Measurements from ENCODE around the gene IMP3. TPM values are rescaled to one million over a fixed set of nuclear protein-coding genes. Genes with fewer than 3 reads are reported as not detected.

The IMP3 gene
- total RNA-seq, 4 donors from 2014 or later = 161 to 204 (median 185) TPM

DNA sequence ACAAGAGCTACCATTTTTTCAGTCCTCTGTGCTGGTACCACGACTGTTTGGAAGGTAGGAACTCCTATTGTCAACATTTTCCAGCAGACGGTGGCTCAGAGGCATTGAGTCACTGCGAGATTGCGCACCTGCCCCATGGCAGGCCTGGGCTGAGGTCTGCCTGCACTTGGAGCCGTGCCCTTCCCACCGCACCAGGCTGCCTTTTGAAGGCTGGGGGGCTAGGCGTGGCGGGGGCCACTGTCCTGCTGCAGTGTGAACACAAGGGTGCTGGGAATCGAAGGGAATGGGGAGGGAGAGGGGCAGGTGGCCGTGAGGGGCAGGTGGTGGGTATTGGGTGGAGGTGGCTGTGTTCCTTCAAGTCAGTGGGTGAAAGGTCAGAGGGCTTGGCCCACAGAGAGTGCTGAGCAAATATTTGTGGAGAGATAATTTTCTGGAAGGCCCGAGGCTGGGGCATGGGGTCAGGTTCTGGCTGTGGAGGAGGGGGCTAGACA, 24.0 kb upstream of the IMP3 start:
- intact Hi-C loops (cut with DNase I; ENCODE audit: low total_unique reads) = no loop called here
- no peak overlapping the region for H3K4me3 ChIP-seq (ENCODE audit: low read depth, poor library complexity, severe bottlenecking)
- 48 to 68% methylated on average over 9 to 11 of the region's 11 CpGs for WGBS, 2 donors
- DNase-seq (ENCODE audit: low spot score in 2 of 2) = no peak
- TF ChIP-seq POLR2A (IDR thresholded peaks at IDR 0.05) = no peak
- TF ChIP-seq CTCF (IDR thresholded peaks at IDR 0.05) = no peak

- WGBS, 2 donors = 74 to 83% methylated on average over 7 to 8 of the region's 9 CpGs
- no peak overlapping the region for H3K4me3 ChIP-seq (ENCODE audit: low read depth, poor library complexity, severe bottlenecking)
- no peak for TF ChIP-seq POLR2A (IDR thresholded peaks at IDR 0.05)
- TF ChIP-seq CTCF (IDR thresholded peaks at IDR 0.05) = no peak
- no peak for DNase-seq (ENCODE audit: low spot score in 2 of 2)
- intact Hi-C loops (cut with DNase I; ENCODE audit: low total_unique reads) = no loop called here
Observed at GRCh38 chr15:75662823-75663519, 22.9 kb upstream of the IMP3 start.

DNA sequence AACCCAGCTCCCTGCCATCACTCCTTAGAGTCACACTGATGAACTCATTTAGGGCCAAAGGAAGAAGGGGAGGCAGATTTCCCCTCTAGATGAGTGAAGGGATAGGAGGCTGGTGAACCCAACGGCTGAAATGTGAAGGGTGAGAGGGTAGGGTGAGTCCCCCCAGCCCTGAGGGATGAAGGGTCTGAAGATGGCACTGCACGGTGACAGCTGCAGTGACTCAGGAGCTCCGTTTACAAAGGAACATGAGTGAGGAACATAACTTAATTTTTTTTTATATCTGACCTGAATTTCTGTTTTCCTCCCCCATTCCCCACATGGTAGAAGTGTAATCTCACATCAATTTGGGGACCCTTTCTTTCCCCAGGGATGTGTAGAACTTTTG, 21.7 kb upstream of the IMP3 start:
- 36 to 41% methylated on average over 3 of the region's 3 CpGs for WGBS, 2 donors
- intact Hi-C loops (cut with DNase I; ENCODE audit: low total_unique reads) = no loop called here
- DNase-seq (ENCODE audit: low spot score in 2 of 2) = no peak
- TF ChIP-seq POLR2A (IDR thresholded peaks at IDR 0.05) (no peak), CTCF (IDR thresholded peaks at IDR 0.05) (no peak)
- no peak overlapping the region for H3K4me3 ChIP-seq (ENCODE audit: low read depth, poor library complexity, severe bottlenecking)

DNA sequence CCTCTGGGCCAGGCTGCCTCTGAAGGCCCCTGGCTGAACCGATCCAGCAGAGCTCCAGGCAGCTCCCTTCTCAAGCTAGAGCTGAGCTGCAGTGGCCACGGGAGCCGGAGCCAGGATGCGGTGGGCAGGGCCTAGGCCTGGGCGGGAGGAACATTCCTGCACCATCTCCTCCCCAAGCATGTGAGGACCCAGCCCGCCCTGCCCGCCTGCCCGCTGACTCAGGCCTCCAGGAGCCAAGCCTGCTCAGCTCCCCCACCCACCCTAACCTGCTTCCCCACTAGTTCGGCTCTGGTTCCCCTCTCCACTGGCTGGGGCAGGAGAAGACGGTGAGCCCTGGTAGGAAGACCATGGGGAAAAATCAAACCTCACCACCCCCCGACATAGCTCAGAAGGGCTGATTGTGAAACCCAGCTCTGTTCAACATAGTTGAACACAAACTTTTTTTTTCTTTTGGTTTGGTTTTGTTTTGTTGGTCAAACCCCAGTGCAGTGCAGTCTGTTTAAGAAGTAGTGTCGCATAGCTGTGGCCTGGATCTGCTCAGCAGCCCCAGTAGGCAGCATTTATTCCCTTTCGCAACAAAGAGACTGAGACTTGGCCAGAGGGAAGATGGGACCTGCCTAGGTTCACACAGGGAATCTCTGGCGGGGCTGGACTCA, 21.2 kb upstream of the IMP3 start:
- TF ChIP-seq CTCF (IDR thresholded peaks at IDR 0.05) (no peak), POLR2A (IDR thresholded peaks at IDR 0.05) (no peak)
- H3K4me3 ChIP-seq (ENCODE audit: low read depth, poor library complexity, severe bottlenecking) = no peak overlapping the region
- DNase-seq (ENCODE audit: low spot score in 2 of 2) = peak; percentile 91 to 98
- 16 to 31% methylated on average over 10 to 13 of the region's 14 CpGs for WGBS, 2 donors
- intact Hi-C loops (cut with DNase I; ENCODE audit: low total_unique reads) = no loop called here

DNA sequence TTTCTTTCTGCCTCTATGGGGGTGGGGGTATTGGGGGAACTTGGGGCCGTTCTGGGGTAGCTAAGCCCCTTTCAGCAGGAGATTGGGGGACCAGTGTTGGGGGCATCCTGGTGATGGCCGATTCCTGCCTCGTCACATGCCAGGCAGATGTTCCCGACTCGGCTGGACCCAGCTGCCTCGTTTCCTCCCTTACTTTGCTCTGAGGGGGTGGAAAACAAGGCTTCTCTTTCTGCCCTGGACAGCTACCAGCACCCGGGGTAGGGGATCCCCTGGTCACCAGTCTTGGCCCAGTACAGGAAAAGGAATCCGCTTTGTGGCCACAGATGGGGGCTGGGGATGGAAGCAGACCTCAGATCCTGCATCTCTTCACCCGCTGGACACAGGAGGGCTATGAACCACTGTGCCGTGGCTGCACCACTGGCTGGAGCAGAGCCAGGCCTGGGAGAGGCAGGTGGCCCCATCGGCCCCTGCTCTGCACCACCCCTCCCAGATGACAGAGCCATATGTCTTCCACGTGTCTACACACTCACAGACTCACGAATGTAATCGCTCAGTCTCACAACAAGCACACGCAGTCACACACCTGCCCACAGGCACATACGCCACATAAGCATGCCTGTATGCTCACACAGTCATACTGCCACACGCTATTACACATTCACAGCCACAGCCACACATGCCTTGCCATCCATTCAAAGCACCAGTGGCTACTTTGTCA, 20.1 kb upstream of the IMP3 start:
- TF ChIP-seq CTCF (IDR thresholded peaks at IDR 0.05) (no peak), POLR2A (IDR thresholded peaks at IDR 0.05) (no peak)
- intact Hi-C loops (cut with DNase I; ENCODE audit: low total_unique reads) = loop anchor here (10.0 kb wide), 1 partner anchor 295 kb away; the partner anchor contains the start of gene MAN2C1
- WGBS, 2 donors = 40 to 58% methylated on average over 15 to 16 of the region's 17 CpGs
- H3K4me3 ChIP-seq (ENCODE audit: low read depth, poor library complexity, severe bottlenecking) = no peak overlapping the region
- no peak for DNase-seq (ENCODE audit: low spot score in 2 of 2)

All from lower leg skin (tissue), 4 donors.